SK-N-SH (cell line): ENCODE data around the gene LMAN2. TPM values are rescaled to one million over a fixed set of nuclear protein-coding genes. Genes with fewer than 3 reads are reported as not detected.

Source experiments
- polyA plus RNA-seq, 3 experiments: library from polyadenylated mRNA; depleted of rRNA; stranded (reverse); fragments of >200 nt; gene quantifications; 2 replicates each; pipeline ENCODE4 v1.2.3, GENCODE V29; 2012

The LMAN2 gene
- polyA plus RNA-seq, 1 of the 3 experiments (the other 2 are of a cell fraction), result 500 TPM

Other genes with a start within 250 kb of the LMAN2 start
- gene NSD1, start 217.9 kb downstream of the LMAN2 start, polyA plus RNA-seq (2012; rRNA removed), result 6.7 and 9.0 TPM in 2 replicates
- 101 and 117 TPM in 2 replicates for gene RAB24, start 47.9 kb downstream of the LMAN2 start, polyA plus RNA-seq (2012; rRNA removed)
- 344 TPM in 2 replicates for gene PRELID1, start 47.9 kb downstream of the LMAN2 start, polyA plus RNA-seq (2012; rRNA removed)
- 22.6 and 23.1 TPM in 2 replicates for gene MXD3, start 39.8 kb downstream of the LMAN2 start, polyA plus RNA-seq (2012; rRNA removed)
- 26.5 and 27.6 TPM in 2 replicates for gene RGS14, start 6.3 kb upstream of the LMAN2 start, polyA plus RNA-seq (2012; rRNA removed)
- gene SLC34A1, start 32.8 kb upstream of the LMAN2 start, polyA plus RNA-seq (2012; rRNA removed), result 0.03 TPM in 1 of 2 replicates, not detected in the other
- gene PFN3, start 49.0 kb upstream of the LMAN2 start, polyA plus RNA-seq (2012; rRNA removed), result not detected in 2 replicates
- gene F12, start 57.9 kb upstream of the LMAN2 start, polyA plus RNA-seq (2012; rRNA removed), result 3.8 and 4.3 TPM in 2 replicates
- gene GRK6, start 75.0 kb upstream of the LMAN2 start, polyA plus RNA-seq (2012; rRNA removed), result 35.9 and 39.5 TPM in 2 replicates
- 12.5 and 17.1 TPM in 2 replicates for gene PRR7, start 95.1 kb upstream of the LMAN2 start, polyA plus RNA-seq (2012; rRNA removed)
- gene DBN1, start 122.0 kb upstream of the LMAN2 start, polyA plus RNA-seq (2012; rRNA removed), result 176 and 244 TPM in 2 replicates
- gene PDLIM7, start 145.9 kb upstream of the LMAN2 start, polyA plus RNA-seq (2012; rRNA removed), result 183 and 206 TPM in 2 replicates
- 1.9 and 2.2 TPM in 2 replicates for gene DOK3, start 158.2 kb upstream of the LMAN2 start, polyA plus RNA-seq (2012; rRNA removed)
- gene DDX41, start 165.3 kb upstream of the LMAN2 start, polyA plus RNA-seq (2012; rRNA removed), result 158 and 176 TPM in 2 replicates
- 44.4 and 48.1 TPM in 2 replicates for gene FAM193B, start 202.9 kb upstream of the LMAN2 start, polyA plus RNA-seq (2012; rRNA removed)
- 264 and 320 TPM in 2 replicates for gene TMED9, start 240.5 kb upstream of the LMAN2 start, polyA plus RNA-seq (2012; rRNA removed)
- 37.5 and 39.1 TPM in 2 replicates for gene B4GALT7, start 248.5 kb upstream of the LMAN2 start, polyA plus RNA-seq (2012; rRNA removed)